WI38 (cell line): ENCODE results near the gene CDKAL1.
"Not testable (repeated sequence)": the region's sequence is repeated elsewhere in the genome, so short reads cannot be mapped to it uniquely, and the experiment has no call there.

Experiments
- H3K4me3 ChIP-seq: 2 replicates; pipeline ENCODE4 v1.5.1; 2011; ENCODE audit warnings: low read depth, mild to moderate bottlenecking, control low read depth, low read length
- CTCF ChIP-seq: IDR thresholded peaks from 2 replicates; pipeline ENCODE4 v1.5.1; 2012; ENCODE audit warnings: low read depth, mild to moderate bottlenecking, control low read depth, low read length

Gene CDKAL1

GRCh38 chr6:20577173-20577688 is 43.0 kb downstream of the CDKAL1 start:
- TF ChIP-seq CTCF: no peak
- H3K4me3 ChIP-seq: no peak overlapping the region

GRCh38 chr6:20581070-20581469 is 46.8 kb downstream of the CDKAL1 start:
- H3K4me3 ChIP-seq: no peak overlapping the region
- TF ChIP-seq CTCF: no peak

- no peak overlapping the region for H3K4me3 ChIP-seq
- TF ChIP-seq CTCF: no peak
These were observed 48.6 kb downstream of the CDKAL1 start for GRCh38 chr6:20582586-20583443.

GRCh38 chr6:20583444-20583800 is 49.2 kb downstream of the CDKAL1 start:
- no peak for TF ChIP-seq CTCF
- no peak overlapping the region for H3K4me3 ChIP-seq

- TF ChIP-seq CTCF: no peak
- H3K4me3 ChIP-seq: no peak overlapping the region
These were observed 50.0 kb downstream of the CDKAL1 start for GRCh38 chr6:20584100-20584731.

- no peak for TF ChIP-seq CTCF
- no peak overlapping the region for H3K4me3 ChIP-seq
These were observed 55.0 kb downstream of the CDKAL1 start for GRCh38 chr6:20589266-20589665.

- H3K4me3 ChIP-seq: not testable (repeated sequence)
These were observed 56.2 kb downstream of the CDKAL1 start for GRCh38 chr6:20590476-20590875.

GRCh38 chr6:20594299-20594853 is 60.1 kb downstream of the CDKAL1 start:
- not testable (repeated sequence) for H3K4me3 ChIP-seq
